ENCODE data around the gene GRP.
"Not testable (repeated sequence)": the region's sequence is repeated elsewhere in the genome, so short reads cannot be mapped to it uniquely, and the experiment has no call there.

GRP gene

DNA sequence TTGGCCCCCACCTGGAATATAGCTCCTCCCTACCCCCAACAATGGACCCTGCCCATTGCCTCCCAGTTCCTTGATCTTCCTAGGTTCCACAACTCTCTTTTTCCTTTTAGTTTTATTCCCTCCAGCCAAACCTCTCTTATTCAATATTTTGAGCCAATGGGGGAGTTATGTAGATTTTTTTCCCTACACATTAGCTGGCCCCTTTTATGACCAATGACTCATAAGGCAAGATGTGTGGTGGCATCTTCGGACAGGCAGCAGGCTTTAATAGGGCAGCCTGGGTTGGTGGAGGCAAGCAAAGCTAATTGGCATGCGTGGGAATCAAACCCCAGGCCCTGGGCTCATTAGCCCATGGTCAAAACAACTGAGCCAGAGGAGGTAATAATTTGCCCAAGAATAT, 9.2 kb downstream of the GRP start:
- DNase-seq (ENCODE audit: low spot score) = no peak

- no peak for DNase-seq (ENCODE audit: low spot score)
Observed at GRCh38 chr18:59229701-59230443, 9.9 kb downstream of the GRP start.

- DNase-seq (ENCODE audit: low spot score) = no peak
Observed at GRCh38 chr18:59231114-59231513, 11.2 kb downstream of the GRP start.

DNA sequence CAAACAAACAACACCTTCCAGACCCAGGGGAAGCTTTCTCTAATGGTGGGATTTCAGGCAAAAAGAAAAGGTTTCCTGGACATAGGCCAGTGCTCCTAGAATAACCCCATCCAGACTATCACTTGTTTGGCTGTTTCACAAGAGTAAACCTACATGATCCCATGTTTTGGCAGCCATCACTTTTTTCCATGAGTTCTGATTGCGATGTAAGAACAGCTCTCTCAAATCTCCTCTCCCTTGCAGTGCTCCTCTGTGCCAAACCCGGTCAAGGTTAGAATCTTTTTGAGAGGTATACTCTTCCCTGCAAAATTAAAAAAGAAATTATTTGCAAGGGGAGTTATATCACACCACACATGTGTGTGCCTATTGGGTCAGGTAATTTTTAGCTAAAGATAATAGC, 11.9 kb downstream of the GRP start:
- DNase-seq (ENCODE audit: low spot score) = no peak

DNA sequence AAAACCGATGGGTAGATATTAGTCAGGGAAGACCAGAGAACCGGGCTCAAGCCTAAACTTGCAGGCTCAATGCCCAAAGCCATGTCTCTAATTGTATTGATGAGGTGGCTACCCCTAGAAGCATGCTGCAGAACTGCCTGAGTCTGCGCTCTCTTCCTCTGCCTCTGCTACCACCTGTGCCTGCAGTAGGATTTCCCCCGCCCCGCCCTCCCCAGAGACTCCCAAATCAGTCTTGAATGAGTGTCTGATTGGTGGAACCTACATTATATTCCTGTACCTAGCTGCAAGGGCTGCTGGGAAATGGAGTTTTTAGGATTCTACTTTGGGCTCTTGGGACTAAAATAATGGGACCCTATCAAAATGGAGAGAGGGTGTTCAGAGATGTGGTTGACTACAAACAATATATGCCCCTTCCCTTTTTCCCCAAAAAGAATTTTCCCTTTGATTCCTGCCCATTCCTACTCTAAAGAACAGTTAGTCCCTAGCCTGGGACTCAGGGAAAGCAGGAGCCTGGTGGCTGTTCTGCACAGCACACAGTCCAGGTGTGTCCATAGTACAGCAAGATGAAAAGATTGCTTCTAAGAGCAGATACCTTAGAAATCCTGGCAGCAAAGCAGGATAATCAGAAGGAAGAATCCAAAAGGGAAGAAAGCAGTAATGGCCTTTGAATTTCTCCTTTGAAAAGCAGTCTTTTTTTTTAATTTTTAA, 12.5 kb downstream of the GRP start:
- DNase-seq (ENCODE audit: low spot score) = no peak

GRCh38 chr18:59233017-59233410, 13.1 kb downstream of the GRP start:
- no peak for DNase-seq (ENCODE audit: low spot score)

- DNase-seq (ENCODE audit: low spot score) = no peak
Observed at GRCh38 chr18:59238385-59238784, 18.4 kb downstream of the GRP start.

DNA sequence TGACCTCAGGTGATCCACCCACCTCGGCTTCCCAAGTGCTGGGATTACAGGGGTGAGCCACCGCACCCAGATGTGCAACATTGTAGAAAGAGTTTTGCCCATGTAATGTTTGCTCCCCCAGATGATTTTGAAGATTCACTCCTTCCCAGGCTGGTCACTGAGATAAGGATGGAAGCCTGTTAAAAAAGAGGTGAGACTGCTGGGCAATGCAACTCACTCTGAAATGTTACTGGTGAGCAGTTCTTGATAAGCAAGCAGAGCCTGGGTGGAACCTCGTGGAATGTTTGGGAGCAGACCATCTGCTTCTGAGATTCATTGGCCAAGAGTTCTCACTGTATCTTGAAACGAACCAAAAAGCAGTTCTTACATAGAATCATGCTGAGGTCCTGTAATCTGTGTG, 19.7 kb downstream of the GRP start:
- DNase-seq (ENCODE audit: low spot score) = no peak

DNA sequence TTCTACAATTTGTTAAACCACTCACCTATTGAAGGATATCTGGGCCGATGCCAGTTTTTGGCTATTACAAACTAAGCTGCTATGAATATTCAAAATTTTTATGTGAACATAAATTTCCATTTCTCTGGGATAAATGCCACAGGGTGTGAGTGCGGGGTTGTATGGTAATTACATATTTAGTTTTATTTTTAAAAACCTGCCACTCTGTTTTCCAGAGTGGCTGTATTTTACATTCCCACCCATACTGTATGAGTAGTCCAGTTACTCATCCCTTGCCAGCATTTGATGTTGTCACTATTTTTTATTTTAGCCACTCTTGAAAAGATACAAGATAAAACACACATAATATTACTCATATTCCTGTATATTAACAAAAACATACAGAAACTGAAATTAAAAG, 22.9 kb downstream of the GRP start:
- no peak for DNase-seq (ENCODE audit: low spot score)

- no peak for DNase-seq (ENCODE audit: low spot score)
Observed at GRCh38 chr18:59246796-59247195, 26.8 kb downstream of the GRP start.

GRCh38 chr18:59249199-59249774, 29.3 kb downstream of the GRP start:
- DNase-seq (ENCODE audit: low spot score) = peak; percentile 68

GRCh38 chr18:59255491-59255890, 35.5 kb downstream of the GRP start:
- not testable (repeated sequence) for DNase-seq (ENCODE audit: low spot score)

GRCh38 chr18:59261842-59262241, 41.9 kb downstream of the GRP start:
- DNase-seq (ENCODE audit: low spot score) = not testable (repeated sequence)

DNA sequence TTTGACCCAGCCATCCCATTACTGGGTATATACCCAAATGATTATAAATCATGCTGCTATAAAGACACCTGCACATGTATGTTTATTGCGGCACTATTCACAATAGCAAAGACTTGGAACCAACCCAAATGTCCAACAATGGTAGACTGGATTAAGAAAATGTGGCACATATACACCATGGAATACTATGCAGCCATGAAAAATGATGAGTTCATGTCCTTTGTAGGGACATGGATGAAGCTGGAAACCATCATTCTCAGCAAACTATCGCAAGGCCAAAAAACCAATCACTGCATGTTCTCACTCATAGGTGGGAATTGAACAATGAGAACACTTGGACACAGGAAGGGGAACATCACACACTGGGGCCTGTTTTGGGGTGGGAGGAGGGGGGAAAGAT, 42.3 kb downstream of the GRP start:
- DNase-seq (ENCODE audit: low spot score) = not testable (repeated sequence)

DNA sequence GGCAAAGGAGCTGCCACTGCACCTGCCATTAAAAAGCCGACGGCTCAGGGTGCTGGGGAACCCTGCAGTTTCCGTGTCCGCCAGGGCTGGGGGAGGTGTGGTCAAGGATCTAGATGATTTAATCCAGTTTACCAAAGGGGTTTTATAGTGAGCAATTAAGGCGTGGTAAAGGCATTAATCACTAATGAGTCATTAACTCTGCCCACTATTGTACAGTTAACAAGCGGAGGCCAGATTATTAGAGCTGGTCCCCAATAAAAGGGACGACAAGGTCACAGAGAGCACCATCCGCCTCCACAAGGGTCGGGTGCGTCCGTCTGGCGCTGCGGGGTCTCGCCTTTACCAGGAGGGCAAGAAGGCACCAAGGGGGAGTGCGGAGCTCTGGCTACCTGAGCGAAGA, 43.7 kb downstream of the GRP start:
- no peak for DNase-seq (ENCODE audit: low spot score)

DNA sequence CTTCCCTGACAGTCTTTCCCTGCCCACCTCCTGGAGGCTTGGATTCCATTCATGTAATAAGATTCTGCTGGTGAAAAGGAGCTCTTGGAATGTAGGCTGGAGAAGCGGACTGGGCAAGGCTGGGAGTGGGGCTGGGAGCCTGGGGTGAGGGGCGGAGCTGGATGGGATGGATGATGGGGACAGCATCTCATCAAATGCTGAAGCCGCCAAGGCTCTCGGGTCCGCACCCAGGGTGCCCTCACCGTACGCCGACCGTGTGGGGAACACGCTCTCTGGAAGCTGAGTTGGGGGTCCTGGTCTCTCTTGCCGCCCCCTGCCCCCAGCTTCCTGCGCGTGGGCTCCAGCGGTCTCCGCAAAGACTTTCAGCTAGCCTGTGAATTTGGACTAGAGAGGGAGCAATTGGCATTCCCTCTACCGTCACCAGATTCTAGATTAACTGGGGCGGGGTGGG, 44.2 kb downstream of the GRP start:
- DNase-seq (ENCODE audit: low spot score) = no peak

GRCh38 chr18:59264651-59265245, 44.8 kb downstream of the GRP start:
- no peak for DNase-seq (ENCODE audit: low spot score)

GRCh38 chr18:59265246-59265973, 45.5 kb downstream of the GRP start:
- DNase-seq (ENCODE audit: low spot score) = no peak

- no peak for DNase-seq (ENCODE audit: low spot score)
Observed at GRCh38 chr18:59265974-59266369, 46.0 kb downstream of the GRP start.

GRCh38 chr18:59266459-59266858, 46.5 kb downstream of the GRP start:
- DNase-seq (ENCODE audit: low spot score) = no peak

DNA sequence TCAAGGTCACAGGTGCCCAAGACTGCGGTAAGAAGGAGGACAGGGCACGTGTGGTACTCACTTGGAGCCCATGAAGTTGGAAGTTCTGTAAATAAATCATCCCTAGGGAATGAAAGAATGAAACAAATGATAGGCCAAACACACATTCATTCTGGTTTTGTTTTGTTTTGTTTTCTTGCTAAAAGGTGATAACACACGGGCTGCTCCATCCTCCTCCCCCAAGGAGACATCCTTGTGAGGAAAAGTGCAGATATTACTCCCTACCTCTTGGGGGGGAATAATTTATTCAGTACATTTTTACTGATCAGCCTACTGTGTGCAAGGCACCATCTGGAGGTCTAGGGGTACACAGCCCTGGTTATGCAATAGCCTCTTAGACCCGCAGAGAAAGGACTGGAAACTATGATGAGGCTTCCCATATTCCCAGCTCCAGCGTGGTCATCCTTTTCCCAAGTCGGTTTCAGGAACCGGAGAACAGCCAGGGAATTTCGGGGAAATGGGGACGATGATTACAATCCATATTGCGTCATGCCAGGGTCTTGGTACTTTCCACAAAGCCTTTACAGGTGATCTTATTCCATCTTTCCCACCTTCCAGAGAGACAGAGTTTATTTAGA, 47.0 kb downstream of the GRP start:
- no peak for DNase-seq (ENCODE audit: low spot score)

All from cerebellar cortex (tissue), 1 donor.